ENCODE results near the gene SAA4. TPM values are rescaled to one million over a fixed set of nuclear protein-coding genes. Genes with fewer than 3 reads are reported as not detected.

Gene SAA4
- total and polyA plus RNA-seq, 2 experiments from 2014 or later, result not detected

GRCh38 chr11:18204220-18204619 lies 32.4 kb downstream of the SAA4 start (continued):
- TF ChIP-seq, protein P1, sequence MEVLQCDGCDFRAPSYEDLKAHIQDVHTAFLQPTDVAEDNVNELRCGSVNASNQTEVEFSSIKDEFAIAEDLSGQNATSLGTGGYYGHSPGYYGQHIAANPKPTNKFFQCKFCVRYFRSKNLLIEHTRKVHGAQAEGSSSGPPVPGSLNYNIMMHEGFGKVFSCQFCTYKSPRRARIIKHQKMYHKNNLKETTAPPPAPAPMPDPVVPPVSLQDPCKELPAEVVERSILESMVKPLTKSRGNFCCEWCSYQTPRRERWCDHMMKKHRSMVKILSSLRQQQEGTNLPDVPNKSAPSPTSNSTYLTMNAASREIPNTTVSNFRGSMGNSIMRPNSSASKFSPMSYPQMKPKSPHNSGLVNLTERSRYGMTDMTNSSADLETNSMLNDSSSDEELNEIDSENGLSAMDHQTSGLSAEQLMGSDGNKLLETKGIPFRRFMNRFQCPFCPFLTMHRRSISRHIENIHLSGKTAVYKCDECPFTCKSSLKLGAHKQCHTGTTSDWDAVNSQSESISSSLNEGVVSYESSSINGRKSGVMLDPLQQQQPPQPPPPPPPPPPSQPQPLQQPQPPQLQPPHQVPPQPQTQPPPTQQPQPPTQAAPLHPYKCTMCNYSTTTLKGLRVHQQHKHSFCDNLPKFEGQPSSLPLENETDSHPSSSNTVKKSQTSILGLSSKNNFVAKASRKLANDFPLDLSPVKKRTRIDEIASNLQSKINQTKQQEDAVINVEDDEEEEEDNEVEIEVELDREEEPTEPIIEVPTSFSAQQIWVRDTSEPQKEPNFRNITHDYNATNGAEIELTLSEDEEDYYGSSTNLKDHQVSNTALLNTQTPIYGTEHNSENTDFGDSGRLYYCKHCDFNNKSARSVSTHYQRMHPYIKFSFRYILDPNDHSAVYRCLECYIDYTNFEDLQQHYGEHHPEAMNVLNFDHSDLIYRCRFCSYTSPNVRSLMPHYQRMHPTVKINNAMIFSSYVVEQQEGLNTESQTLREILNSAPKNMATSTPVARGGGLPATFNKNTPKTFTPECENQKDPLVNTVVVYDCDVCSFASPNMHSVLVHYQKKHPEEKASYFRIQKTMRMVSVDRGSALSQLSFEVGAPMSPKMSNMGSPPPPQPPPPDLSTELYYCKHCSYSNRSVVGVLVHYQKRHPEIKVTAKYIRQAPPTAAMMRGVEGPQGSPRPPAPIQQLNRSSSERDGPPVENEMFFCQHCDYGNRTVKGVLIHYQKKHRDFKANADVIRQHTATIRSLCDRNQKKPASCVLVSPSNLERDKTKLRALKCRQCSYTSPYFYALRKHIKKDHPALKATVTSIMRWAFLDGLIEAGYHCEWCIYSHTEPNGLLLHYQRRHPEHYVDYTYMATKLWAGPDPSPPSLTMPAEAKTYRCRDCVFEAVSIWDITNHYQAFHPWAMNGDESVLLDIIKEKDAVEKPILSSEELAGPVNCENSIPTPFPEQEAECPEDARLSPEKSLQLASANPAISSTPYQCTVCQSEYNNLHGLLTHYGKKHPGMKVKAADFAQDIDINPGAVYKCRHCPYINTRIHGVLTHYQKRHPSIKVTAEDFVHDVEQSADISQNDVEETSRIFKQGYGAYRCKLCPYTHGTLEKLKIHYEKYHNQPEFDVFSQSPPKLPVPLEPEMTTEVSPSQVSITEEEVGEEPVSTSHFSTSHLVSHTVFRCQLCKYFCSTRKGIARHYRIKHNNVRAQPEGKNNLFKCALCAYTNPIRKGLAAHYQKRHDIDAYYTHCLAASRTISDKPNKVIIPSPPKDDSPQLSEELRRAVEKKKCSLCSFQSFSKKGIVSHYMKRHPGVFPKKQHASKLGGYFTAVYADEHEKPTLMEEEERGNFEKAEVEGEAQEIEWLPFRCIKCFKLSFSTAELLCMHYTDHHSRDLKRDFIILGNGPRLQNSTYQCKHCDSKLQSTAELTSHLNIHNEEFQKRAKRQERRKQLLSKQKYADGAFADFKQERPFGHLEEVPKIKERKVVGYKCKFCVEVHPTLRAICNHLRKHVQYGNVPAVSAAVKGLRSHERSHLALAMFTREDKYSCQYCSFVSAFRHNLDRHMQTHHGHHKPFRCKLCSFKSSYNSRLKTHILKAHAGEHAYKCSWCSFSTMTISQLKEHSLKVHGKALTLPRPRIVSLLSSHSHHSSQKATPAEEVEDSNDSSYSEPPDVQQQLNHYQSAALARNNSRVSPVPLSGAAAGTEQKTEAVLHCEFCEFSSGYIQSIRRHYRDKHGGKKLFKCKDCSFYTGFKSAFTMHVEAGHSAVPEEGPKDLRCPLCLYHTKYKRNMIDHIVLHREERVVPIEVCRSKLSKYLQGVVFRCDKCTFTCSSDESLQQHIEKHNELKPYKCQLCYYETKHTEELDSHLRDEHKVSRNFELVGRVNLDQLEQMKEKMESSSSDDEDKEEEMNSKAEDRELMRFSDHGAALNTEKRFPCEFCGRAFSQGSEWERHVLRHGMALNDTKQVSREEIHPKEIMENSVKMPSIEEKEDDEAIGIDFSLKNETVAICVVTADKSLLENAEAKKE (CRISPR knock-in tag; IDR thresholded peaks at IDR 0.05), result no peak

DNA sequence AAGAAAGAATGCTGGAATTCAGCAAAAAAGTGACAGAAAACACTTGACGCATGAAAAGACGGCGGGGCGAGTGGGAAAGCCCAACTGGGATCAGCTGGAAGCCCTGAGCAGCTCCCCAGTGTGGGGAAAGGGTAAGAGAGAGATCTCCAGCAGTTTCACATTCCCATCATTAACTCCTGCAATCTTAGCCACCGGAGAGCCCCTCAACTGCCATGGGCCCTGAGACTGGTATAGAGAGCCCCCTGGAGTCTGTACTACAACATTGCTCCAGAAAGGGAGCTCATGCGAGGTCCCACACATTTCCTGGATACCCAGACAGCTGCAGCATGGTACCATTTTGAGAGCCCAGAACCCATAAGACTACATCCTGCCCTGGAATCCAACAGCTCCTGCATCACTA lies 32.9 kb downstream of the SAA4 start:
- no peaks in the 10 kb centered on the region for H4K20me1 ChIP-seq (replicated peaks; ENCODE audit: insufficient read depth)
- TF ChIP-seq EZH2phosphoT487 (IDR thresholded peaks at IDR 0.05; ENCODE audit: unreplicated experiment) (no peak), CTCF (conservative IDR thresholded peaks at IDR 0.05; ENCODE audit: low read depth in 2 of 2) (peak; percentile 72 to 83), STAT1 (IDR thresholded peaks at IDR 0.05; ENCODE audit: unreplicated experiment) (no peak)
- TF ChIP-seq, protein P2, sequence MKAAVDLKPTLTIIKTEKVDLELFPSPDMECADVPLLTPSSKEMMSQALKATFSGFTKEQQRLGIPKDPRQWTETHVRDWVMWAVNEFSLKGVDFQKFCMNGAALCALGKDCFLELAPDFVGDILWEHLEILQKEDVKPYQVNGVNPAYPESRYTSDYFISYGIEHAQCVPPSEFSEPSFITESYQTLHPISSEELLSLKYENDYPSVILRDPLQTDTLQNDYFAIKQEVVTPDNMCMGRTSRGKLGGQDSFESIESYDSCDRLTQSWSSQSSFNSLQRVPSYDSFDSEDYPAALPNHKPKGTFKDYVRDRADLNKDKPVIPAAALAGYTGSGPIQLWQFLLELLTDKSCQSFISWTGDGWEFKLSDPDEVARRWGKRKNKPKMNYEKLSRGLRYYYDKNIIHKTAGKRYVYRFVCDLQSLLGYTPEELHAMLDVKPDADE (IDR thresholded peaks at IDR 0.05), result no peak
- TF ChIP-seq, protein P1 (CRISPR knock-in tag; IDR thresholded peaks at IDR 0.05), result no peak
- Mint-ChIP-seq H3K9me3 (0 out of 3 replicates have a peak, but pooled peaks cover 2% of the 10 kb centered on the region), H3K4me3 (peak overlapping the region; percentile 40; the same call in 2 of the 3 replicates), H3K27ac (no peak overlapping the region), H3K27me3 (ENCODE audit: insufficient read depth, low read depth, poor library complexity) (peaks cover 3% of the 10 kb centered on the region), H3K4me1 (no peaks in the 10 kb centered on the region), H3K36me3 (ENCODE audit: low read depth) (no peaks in the 10 kb centered on the region)
- peak overlapping the region; percentile 84 for H2AFZ ChIP-seq
- no peaks in the 10 kb centered on the region for H3K36me3 ChIP-seq (ENCODE audit: insufficient read depth)
- peak overlapping the region; percentile 42; the same call in 1 of the 2 replicates for H3K4me3 ChIP-seq
- no peaks in the 10 kb centered on the region for H3K4me1 ChIP-seq (ENCODE audit: insufficient read depth)
- H3K9me2 ChIP-seq (ENCODE audit: insufficient read depth), result no peaks in the 10 kb centered on the region
- peak overlapping the region; percentile 78 for H3K4me2 ChIP-seq
- H3K79me2 ChIP-seq (replicated peaks; ENCODE audit: insufficient read depth), result no peaks in the 10 kb centered on the region
- peak; percentile 89 for DNase-seq (ENCODE audit: low spot score)
- no peak overlapping the region for H3K27ac ChIP-seq (ENCODE audit: low read depth)
- H3F3A ChIP-seq (replicated peaks; ENCODE audit: low read depth), result no peaks in the 10 kb centered on the region
- peak; percentile 99 for ATAC-seq
- peaks cover 8% of the 10 kb centered on the region for H3K27me3 ChIP-seq (ENCODE audit: insufficient read depth)

Measured in GM23338 (cell line).